GM23248 (cell line): ENCODE results near the gene RGS17. TPM values are rescaled to one million over a fixed set of nuclear protein-coding genes. Genes with fewer than 3 reads are reported as not detected.
A peak's percentile ranks its signal among the peaks of the same experiment; 100 is the strongest.

ENCODE experiments used
- DNase-seq: peaks from one replicate; pipeline ENCODE4 v3.0.0-alpha.2; 2015
- H2AFZ ChIP-seq: fragments of 200-600 bp; sonication (generic); 2 replicates; pipeline ENCODE4 v1.6.1; 2016; ENCODE audit warnings: antibody characterized with exemption
- H3F3A ChIP-seq: fragments of 200-600 bp; sonication (generic); 2 replicates; pipeline ENCODE4 v1.6.1; 2016; ENCODE audit warnings: mild to moderate bottlenecking, antibody characterized with exemption, mixed run types; ENCODE audit not compliant: insufficient read depth
- H3K27ac ChIP-seq: fragments of 200-600 bp; sonication (generic); 2 replicates; pipeline ENCODE4 v1.5.1; 2016; ENCODE audit warnings: mild to moderate bottlenecking
- H3K27me3 ChIP-seq: fragments of 200-600 bp; sonication (generic); replicated peaks from 2 replicates; pipeline ENCODE4 v1.6.1; 2016; ENCODE audit warnings: mild to moderate bottlenecking; ENCODE audit not compliant: insufficient read depth
- H3K36me3 ChIP-seq: fragments of 200-600 bp; sonication (generic); 2 replicates; pipeline ENCODE4 v1.6.1; 2016; ENCODE audit warnings: low read depth, mild to moderate bottlenecking
- H3K4me1 ChIP-seq: fragments of 200-600 bp; sonication (generic); 2 replicates; pipeline ENCODE4 v1.6.1; 2016; ENCODE audit warnings: mild to moderate bottlenecking; ENCODE audit not compliant: insufficient read depth
- H3K4me2 ChIP-seq: fragments of 200-600 bp; sonication (generic); one replicate; pipeline ENCODE4 v1.6.1; 2016; ENCODE audit warnings: mild to moderate bottlenecking; ENCODE audit not compliant: unreplicated experiment
- H3K4me3 ChIP-seq: fragments of 200-600 bp; sonication (generic); 2 replicates; pipeline ENCODE4 v1.5.1; 2016; ENCODE audit warnings: mild to moderate bottlenecking
- H3K79me2 ChIP-seq: fragments of 200-600 bp; sonication (generic); 2 replicates; pipeline ENCODE4 v1.6.1; 2016; ENCODE audit warnings: mild to moderate bottlenecking; ENCODE audit not compliant: insufficient read depth
- H3K9ac ChIP-seq: fragments of 200-600 bp; sonication (generic); 2 replicates; pipeline ENCODE4 v1.6.1; 2016; ENCODE audit warnings: mild to moderate bottlenecking
- H3K9me2 ChIP-seq: fragments of 200-600 bp; sonication (generic); 2 replicates; pipeline ENCODE4 v1.6.1; 2016; ENCODE audit warnings: mixed run types, mild to moderate bottlenecking, moderate library complexity; ENCODE audit not compliant: insufficient read depth
- H3K9me3 ChIP-seq: fragments of 200-600 bp; sonication (generic); one replicate; pipeline ENCODE4 v1.6.1; 2017; ENCODE audit warnings: low read depth
- H4K20me1 ChIP-seq: fragments of 200-600 bp; sonication (generic); 2 replicates; pipeline ENCODE4 v1.6.0; 2016; ENCODE audit not compliant: insufficient read depth
- EZH2 ChIP-seq: fragments of 200-600 bp; sonication (generic); IDR thresholded peaks from 2 replicates; pipeline ENCODE4 v1.6.1; 2018; ENCODE audit warnings: antibody characterized with exemption, mild to moderate bottlenecking; ENCODE audit not compliant: insufficient read depth, poor library complexity, severe bottlenecking
- EZH2phosphoT487 ChIP-seq: fragments of 200-600 bp; sonication (generic); IDR thresholded peaks from 2 replicates; pipeline ENCODE4 v1.6.1; 2018; ENCODE audit warnings: antibody characterized with exemption, moderate library complexity, mild to moderate bottlenecking, low read depth; ENCODE audit not compliant: insufficient read depth
- WGBS, 2 experiments: methylation state at CpG; one replicate each; pipeline ENCODE4 v1.1.6; 2015 to 2017; ENCODE audit warnings: low lambda C conversion rate in 2 of 2, low coverage in 1 of 2; ENCODE audit errors: missing lambda C conversion rate in 2 of 2; 5-methylcytosine and 5-hydroxymethylcytosine counted together
- in situ Hi-C: fragments of 300-500 bp; cut with MboI; formaldehyde crosslinking; loops from 2 replicates; pipeline ENCODE4 v1.15.0; 2020
- polyA plus RNA-seq: library from polyadenylated mRNA; unstranded; fragments of >200 nt; fragmentation: Nextera tagmentation; extraction: Ambion mirVana; gene quantifications from 2 replicates; pipeline ENCODE4 v1.2.1, GENCODE V29; 2016
- total RNA-seq: library from RNA; depleted of rRNA; stranded (reverse); fragments of >200 nt; shearing (Covaris generic); gene quantifications from 2 replicates; pipeline ENCODE4 v1.2.3, GENCODE V29; 2014

RGS17 gene
- total and polyA plus RNA-seq, 2 experiments from 2014 or later: 0.36 to 1.1 TPM

DNA sequence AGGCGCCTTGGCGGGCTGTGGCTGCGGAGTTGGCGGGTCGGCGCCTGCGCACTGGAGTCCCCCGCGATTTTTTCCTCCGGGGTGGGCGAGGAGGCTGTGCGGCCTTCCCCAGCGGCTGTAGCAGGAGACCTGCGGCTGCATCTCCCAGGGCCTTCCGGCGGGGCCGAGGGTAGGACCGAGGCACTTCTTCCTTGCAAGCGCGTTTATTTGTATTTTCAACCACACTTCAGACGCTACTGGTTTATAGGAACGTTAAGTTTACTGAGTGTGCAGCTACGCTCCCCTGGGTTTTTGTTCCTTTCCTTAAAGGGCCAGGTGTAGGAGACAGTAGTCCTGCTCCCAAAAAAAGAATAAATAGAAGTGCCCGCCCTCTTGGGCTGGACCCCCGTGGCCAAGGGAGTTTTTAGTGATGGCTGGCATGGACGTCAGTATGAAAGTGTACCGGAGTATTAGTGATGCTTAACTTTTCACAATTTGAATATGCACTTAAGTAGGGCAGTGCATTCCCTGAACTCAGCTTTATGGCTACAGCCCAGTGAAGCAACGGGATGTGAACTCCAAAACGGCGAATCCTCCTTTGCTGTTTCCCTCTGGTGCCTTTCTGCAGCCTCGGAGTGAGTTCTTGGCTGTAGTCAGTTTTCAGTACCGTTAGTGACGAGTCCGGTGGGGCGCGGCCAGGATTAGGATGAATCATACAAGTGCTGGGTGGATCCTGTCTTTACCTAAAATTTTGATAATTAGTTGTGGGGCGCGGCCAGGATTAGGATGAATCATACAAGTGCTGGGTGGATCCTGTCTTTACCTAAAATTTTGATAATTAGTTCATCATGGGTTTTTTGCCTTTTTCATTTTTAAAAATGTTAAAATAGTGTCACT is 147.2 kb downstream of the RGS17 start:
- H3K4me3 ChIP-seq: peak overlapping the region; percentile 98
- H4K20me1 ChIP-seq: no peaks in the 10 kb centered on the region; the same call in 1 of the 2 replicates
- peak; percentile 93 for DNase-seq
- in situ Hi-C loops: no loop called here
- no peak for TF ChIP-seq EZH2phosphoT487
- no peak for TF ChIP-seq EZH2
- peaks cover 71% of the 10 kb centered on the region for H3K79me2 ChIP-seq
- H2AFZ ChIP-seq: peak overlapping the region; percentile 93
- H3F3A ChIP-seq: peaks cover 18% of the 10 kb centered on the region
- H3K27me3 ChIP-seq: no peaks in the 10 kb centered on the region
- no peaks in the 10 kb centered on the region for H3K9me2 ChIP-seq
- peak overlapping the region; percentile 96 for H3K9ac ChIP-seq
- H3K36me3 ChIP-seq: no peaks in the 10 kb centered on the region
- peaks cover 26% of the 10 kb centered on the region for H3K4me1 ChIP-seq
- no peaks in the 10 kb centered on the region for H3K9me3 ChIP-seq
- WGBS, 2 experiments: 0 to 2% methylated on average over 38 of the region's 38 CpGs
- H3K27ac ChIP-seq: peak overlapping the region; percentile 96
- H3K4me2 ChIP-seq: peak overlapping the region; percentile 98

- whole genome bisulfite sequencing, 2 experiments: 0 to 2% methylated on average over 55 to 65 of the region's 66 CpGs
- in situ Hi-C loops: no loop called here
- DNase-seq: peak; percentile 99
- H3F3A ChIP-seq: peaks cover 18% of the 10 kb centered on the region
- H3K9me2 ChIP-seq: no peaks in the 10 kb centered on the region
- H3K9me3 ChIP-seq: no peaks in the 10 kb centered on the region
- H3K27ac ChIP-seq: peak within 1 kb of the TSS; percentile 96
- 0 out of 2 replicates have a peak, but pooled peaks cover 3% of the 10 kb centered on the region for H3K36me3 ChIP-seq
- H3K9ac ChIP-seq: peak within 1 kb of the TSS; percentile 96
- H4K20me1 ChIP-seq: no peaks in the 10 kb centered on the region; the same call in 1 of the 2 replicates
- peak within 1 kb of the TSS; percentile 98 for H3K4me3 ChIP-seq
- no peaks in the 10 kb centered on the region for H3K27me3 ChIP-seq
- TF ChIP-seq EZH2: no peak
- TF ChIP-seq EZH2phosphoT487: no peak
- H3K4me2 ChIP-seq: peak within 1 kb of the TSS; percentile 98
- peak within 1 kb of the TSS; percentile 93 for H2AFZ ChIP-seq
- H3K4me1 ChIP-seq: peaks cover 26% of the 10 kb centered on the region
- H3K79me2 ChIP-seq: peaks cover 79% of the 10 kb centered on the region
These were observed 148.0 kb downstream of the RGS17 start, which contains the start of gene FBXO5 for GRCh38 chr6:152982904-152983636. TSS of gene FBXO5 (minus strand) at chr6:152983041. CDS start at chr6:152982959, 82 bp downstream.

- Histone ChIP-seq H3F3A (peaks cover 18% of the 10 kb centered on the region), H3K9ac (peak overlapping the region; percentile 76), H3K4me3 (peak overlapping the region; percentile 98), H3K79me2 (peaks cover 87% of the 10 kb centered on the region), H4K20me1 (no peaks in the 10 kb centered on the region; the same call in 1 of the 2 replicates), H3K27me3 (no peaks in the 10 kb centered on the region), H3K36me3 (peaks cover 3% of the 10 kb centered on the region; the same call in 1 of the 2 replicates), H3K4me1 (peaks cover 26% of the 10 kb centered on the region), H3K4me2 (peak overlapping the region; percentile 87), H3K27ac (no peak overlapping the region), H3K9me2 (no peaks in the 10 kb centered on the region), H2AFZ (peak overlapping the region; percentile 62), H3K9me3 (no peaks in the 10 kb centered on the region)
- WGBS, 2 experiments: 5 to 9% methylated on average over 20 to 70 of the region's 71 CpGs
- DNase-seq: no peak
- TF ChIP-seq EZH2phosphoT487 (no peak), EZH2 (no peak)
- in situ Hi-C loops: no loop called here
These were observed 148.8 kb downstream of the RGS17 start for GRCh38 chr6:152981989-152982903.
